PFSK-1 (cell line): ENCODE results near the gene ATRNL1.

ENCODE experiments used
- FOXP2 ChIP-seq: optimal IDR thresholded peaks from 2 replicates; pipeline ENCODE3; 2011; ENCODE audit warnings: borderline replicate concordance, control low read depth, inconsistent platforms; ENCODE audit not compliant: insufficient read depth; ENCODE audit errors: extremely low read length, extremely low read depth
- POLR2AphosphoS5 ChIP-seq: IDR thresholded peaks from 2 replicates; pipeline ENCODE4 v1.6.1; 2012; ENCODE audit warnings: low read depth, mild to moderate bottlenecking, control low read depth, low read length, moderate library complexity
- REST ChIP-seq, 2 experiments: IDR thresholded peaks; 2 replicates each; pipeline versions ENCODE4 v1.6.1 to v1.8.0; 2011 to 2012; ENCODE audit warnings: low read depth in 2 of 2, low read length in 2 of 2, control low read depth in 1 of 2, inconsistent platforms in 1 of 2, mild to moderate bottlenecking in 1 of 2, moderate library complexity in 1 of 2; ENCODE audit not compliant: insufficient read depth in 1 of 2
- SIN3A ChIP-seq: IDR thresholded peaks from 2 replicates; pipeline ENCODE4 v1.6.1; 2012; ENCODE audit warnings: mild to moderate bottlenecking, low read length, moderate library complexity, borderline replicate concordance; ENCODE audit not compliant: insufficient read depth
- TAF1 ChIP-seq: IDR thresholded peaks from 2 replicates; pipeline ENCODE4 v1.6.1; 2012; ENCODE audit warnings: low read length, control low read depth, borderline replicate concordance; ENCODE audit not compliant: insufficient read depth

ATRNL1 gene

DNA sequence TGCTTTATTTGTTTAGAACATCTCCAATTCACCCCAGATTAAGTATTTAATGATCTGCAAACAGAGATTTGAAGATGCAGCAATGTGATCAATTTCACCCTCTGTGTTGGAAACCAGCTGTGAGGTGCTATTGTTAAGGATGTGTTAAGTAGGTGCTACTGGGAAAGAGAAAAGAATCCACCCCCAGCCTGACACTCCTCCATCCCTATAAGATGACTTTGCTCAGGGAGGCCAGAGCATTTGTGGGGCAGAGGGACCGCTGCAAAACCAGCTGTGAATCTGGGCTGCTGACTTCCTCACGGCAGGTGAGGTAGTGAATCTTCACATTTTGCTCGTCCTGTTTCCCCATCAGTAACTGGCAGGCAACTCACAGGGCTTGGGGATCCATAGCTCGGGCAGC is 882.3 kb downstream of the ATRNL1 start:
- TF ChIP-seq SIN3A (no peak), FOXP2 (no peak), POLR2AphosphoS5 (no peak), TAF1 (no peak), REST (IDR thresholded peaks at IDR 0.05; ENCODE audit: insufficient read depth in 1 of 2, low read depth in 2 of 2, low read length in 2 of 2) (no peak)

GRCh38 chr10:115976342-115976741 is 883.2 kb downstream of the ATRNL1 start:
- no peak for TF ChIP-seq FOXP2
- no peak for TF ChIP-seq SIN3A
- no peak for TF ChIP-seq TAF1

DNA sequence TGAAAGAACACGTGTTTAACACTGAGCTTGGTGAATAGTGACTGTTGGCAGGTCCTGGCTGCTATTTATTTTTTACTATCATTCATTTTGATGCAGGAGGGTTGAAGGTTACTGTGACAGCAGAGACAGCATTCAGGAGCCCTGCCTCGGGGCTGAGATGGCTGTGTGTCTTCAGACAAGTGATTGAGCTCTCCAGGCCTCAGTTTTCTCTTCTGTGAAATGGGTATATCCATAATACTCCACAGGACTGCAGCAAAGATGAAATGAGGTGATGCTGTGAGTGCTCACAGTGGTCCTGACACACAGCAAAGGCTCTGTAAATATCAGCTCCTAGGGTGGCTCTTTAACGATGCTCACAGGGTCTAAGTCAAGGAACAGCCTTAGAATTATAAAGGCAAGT is 884.7 kb downstream of the ATRNL1 start:
- no peak for TF ChIP-seq SIN3A
- TF ChIP-seq REST (IDR thresholded peaks at IDR 0.05; ENCODE audit: insufficient read depth in 1 of 2, low read depth in 2 of 2, low read length in 2 of 2), result no peak
- TF ChIP-seq FOXP2, result no peak
- TF ChIP-seq POLR2AphosphoS5, result no peak
- TF ChIP-seq TAF1, result no peak

GRCh38 chr10:115979576-115979975 is 886.4 kb downstream of the ATRNL1 start:
- TF ChIP-seq POLR2AphosphoS5, result no peak
- no peak for TF ChIP-seq REST (IDR thresholded peaks at IDR 0.05; ENCODE audit: insufficient read depth in 1 of 2, low read depth in 2 of 2, low read length in 2 of 2)
- TF ChIP-seq SIN3A, result no peak
- TF ChIP-seq TAF1, result no peak
- no peak for TF ChIP-seq FOXP2

- TF ChIP-seq TAF1 (no peak), POLR2AphosphoS5 (no peak), REST (IDR thresholded peaks at IDR 0.05; ENCODE audit: insufficient read depth in 1 of 2, low read depth in 2 of 2, low read length in 2 of 2) (no peak), SIN3A (no peak), FOXP2 (no peak)
Measured at GRCh38 chr10:115980470-115980869, 887.3 kb downstream of the ATRNL1 start.
